HG03039 (cell line): ENCODE data around the gene SPATA45.
"Not testable (repeated sequence)": the region's sequence is repeated elsewhere in the genome, so short reads cannot be mapped to it uniquely, and the experiment has no call there.

Source experiments
- ATAC-seq: cut with Tn5 transposase; IDR thresholded peaks from one replicate; pipeline ENCODE4 v1.9.1; 2021; ENCODE audit warnings: mild to moderate bottlenecking, moderate library complexity; ENCODE audit not compliant: unreplicated experiment

The SPATA45 gene

GRCh38 chr1:212847549-212847948 is at the start of gene SPATA45:
Gene SPATA45, minus strand, starts transcription at chr1:212847649. Its CDS starts 11,500 bp downstream, at chr1:212836149.
- ATAC-seq, result no peak

DNA sequence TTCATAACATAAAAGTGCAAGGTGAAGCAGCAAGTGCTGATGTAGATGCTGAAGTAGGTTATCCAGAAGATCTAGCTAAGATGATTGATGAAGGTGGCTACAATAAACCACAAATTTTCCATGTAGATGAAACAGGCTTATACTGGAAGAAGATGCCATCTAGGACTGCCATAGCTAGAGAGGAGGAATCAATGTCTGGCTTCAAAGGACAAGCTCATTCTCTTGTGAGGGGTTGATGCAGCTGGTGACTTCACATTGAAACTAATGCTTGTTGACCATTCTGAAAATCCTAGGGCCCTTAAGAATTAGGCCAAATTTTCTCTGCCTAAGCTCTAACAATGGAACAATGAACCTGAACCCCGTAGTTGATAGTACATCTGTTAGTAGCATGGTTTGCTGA is 44.7 kb upstream of the SPATA45 start:
- no peak for ATAC-seq

DNA sequence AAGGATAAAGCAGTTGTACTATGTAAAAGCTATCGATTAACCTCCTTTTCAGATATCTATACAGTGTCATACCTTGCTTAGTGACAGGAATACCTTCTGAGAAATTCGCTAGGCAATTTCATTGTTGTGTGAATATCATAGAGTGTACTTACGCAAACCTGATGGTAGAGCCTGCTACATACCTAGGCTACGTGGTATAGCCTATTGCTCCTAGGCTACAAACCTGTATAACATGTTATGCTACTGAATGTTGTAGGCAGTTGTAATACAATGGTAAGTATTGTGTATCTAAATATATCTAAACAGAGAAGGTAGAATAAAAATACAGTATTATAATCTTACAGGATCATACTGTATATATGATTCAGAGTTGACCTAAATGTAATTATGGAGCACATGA is 37.1 kb upstream of the SPATA45 start:
- no peak for ATAC-seq

- ATAC-seq, result no peak
Observed at GRCh38 chr1:212879947-212880690, 32.7 kb upstream of the SPATA45 start.

GRCh38 chr1:212878418-212878817 is 31.0 kb upstream of the SPATA45 start:
- ATAC-seq, result no peak

GRCh38 chr1:212873518-212873917 is 26.1 kb upstream of the SPATA45 start:
- ATAC-seq, result peak; percentile 57

- no peak for ATAC-seq
Observed at GRCh38 chr1:212871976-212872375, 24.5 kb upstream of the SPATA45 start.

GRCh38 chr1:212867192-212867591 is 19.7 kb upstream of the SPATA45 start:
- ATAC-seq, result no peak

- ATAC-seq, result no peak
Observed at GRCh38 chr1:212864201-212864600, 16.8 kb upstream of the SPATA45 start.

- not testable (repeated sequence) for ATAC-seq
Observed at GRCh38 chr1:212863345-212863744, 15.9 kb upstream of the SPATA45 start.

DNA sequence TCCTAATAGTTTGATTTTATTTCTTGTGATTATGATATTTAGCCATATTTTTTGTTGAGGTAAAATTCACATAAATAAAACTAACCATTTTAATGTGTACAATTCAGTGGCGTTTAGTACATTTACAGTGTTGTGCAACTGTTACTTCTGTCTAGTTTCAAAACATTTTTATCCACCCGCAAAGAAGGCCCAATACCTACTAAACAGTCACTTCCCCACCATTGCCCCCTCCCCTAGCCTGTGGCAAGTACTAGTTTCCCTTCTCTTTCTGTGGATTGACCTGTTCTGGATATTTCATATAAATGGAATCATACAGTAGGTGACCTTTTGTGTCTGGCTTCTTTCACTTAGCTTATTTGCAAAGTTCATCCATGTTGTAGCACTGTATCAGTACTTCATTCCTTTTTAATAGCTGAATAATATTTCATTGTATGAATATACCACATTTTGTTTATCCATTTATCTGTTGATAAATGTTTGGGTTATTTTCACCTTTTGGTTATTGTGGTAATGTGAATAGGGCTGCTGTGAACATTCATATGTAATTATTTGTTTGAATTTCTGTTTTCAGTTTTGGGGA is 14.8 kb upstream of the SPATA45 start:
- no peak for ATAC-seq

GRCh38 chr1:212860713-212861581 is 13.5 kb upstream of the SPATA45 start:
- ATAC-seq, result no peak

- peak; percentile 6 for ATAC-seq
Observed at GRCh38 chr1:212858461-212859265, 11.2 kb upstream of the SPATA45 start.

- peak; percentile 97 for ATAC-seq
Observed at GRCh38 chr1:212857992-212858460, 10.6 kb upstream of the SPATA45 start, which contains the start of gene FLVCR1. Gene FLVCR1, plus strand, starts transcription at chr1:212858275. Its CDS starts 178 bp downstream, at chr1:212858453.

GRCh38 chr1:212856755-212857154 is 9.3 kb upstream of the SPATA45 start:
- no peak for ATAC-seq

DNA sequence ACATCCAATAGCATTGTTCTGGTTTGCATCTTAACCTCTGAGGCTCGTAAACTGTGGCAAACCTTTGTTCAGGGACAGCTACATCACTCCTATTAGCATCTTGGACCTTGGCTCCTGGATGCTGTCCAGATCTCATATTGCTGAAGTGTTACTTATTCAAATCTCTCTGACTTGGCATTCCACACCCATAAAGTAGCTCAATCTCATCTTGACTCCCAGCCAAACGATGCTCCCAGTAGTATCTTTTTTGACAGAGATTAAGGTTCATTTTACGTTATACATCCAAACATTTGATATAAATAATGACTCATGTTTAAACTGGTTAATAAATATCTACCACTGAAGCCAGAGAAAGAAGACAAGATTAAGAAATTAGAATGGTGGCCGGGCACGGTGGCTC is 6.2 kb upstream of the SPATA45 start:
- no peak for ATAC-seq

GRCh38 chr1:212852105-212852688 is 4.7 kb upstream of the SPATA45 start:
- no peak for ATAC-seq

- ATAC-seq, result not testable (repeated sequence)
Observed at GRCh38 chr1:212844521-212844920, 2.9 kb downstream of the SPATA45 start.

DNA sequence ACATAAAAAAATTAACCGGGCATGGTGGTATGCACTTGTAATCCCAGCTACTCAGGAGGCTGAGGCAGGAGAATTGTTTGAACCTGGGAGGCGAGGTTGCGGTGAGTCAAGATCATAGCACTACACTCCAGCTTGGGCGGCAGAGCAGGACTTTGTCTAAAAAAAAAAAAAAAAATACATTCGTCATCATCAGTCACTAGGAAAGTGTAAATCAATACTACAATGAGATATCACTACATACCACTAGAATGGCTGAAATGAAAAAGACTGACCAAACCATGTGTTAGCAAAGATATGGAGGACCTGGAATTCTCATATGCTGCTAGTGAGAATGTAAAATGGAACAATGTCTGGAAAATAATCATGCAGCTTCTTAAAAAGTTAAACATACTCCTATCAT is 9.3 kb downstream of the SPATA45 start:
- ATAC-seq, result no peak
